Measurements from ENCODE around the gene DLX4.

The DLX4 gene

GRCh38 chr17:49987290-49987585, 18.2 kb downstream of the DLX4 start:
- no peak for DNase-seq (ENCODE audit: low read depth, low spot score)

- DNase-seq (ENCODE audit: low read depth, low spot score): no peak
These were observed 18.9 kb downstream of the DLX4 start for GRCh38 chr17:49987681-49988441.

- no peak for DNase-seq (ENCODE audit: low read depth, low spot score)
These were observed 20.5 kb downstream of the DLX4 start for GRCh38 chr17:49989518-49989880.

GRCh38 chr17:49990331-49990730, 21.3 kb downstream of the DLX4 start:
- DNase-seq (ENCODE audit: low read depth, low spot score): no peak

- DNase-seq (ENCODE audit: low read depth, low spot score): no peak
These were observed 21.9 kb downstream of the DLX4 start for GRCh38 chr17:49990921-49991320.

- no peak for DNase-seq (ENCODE audit: low read depth, low spot score)
These were observed 22.4 kb downstream of the DLX4 start for GRCh38 chr17:49991409-49991808.

- DNase-seq (ENCODE audit: low read depth, low spot score): no peak
These were observed 23.4 kb downstream of the DLX4 start for GRCh38 chr17:49992191-49992932.

- DNase-seq (ENCODE audit: low read depth, low spot score): no peak
These were observed 24.0 kb downstream of the DLX4 start for GRCh38 chr17:49992933-49993422.

GRCh38 chr17:49993423-49994060, 24.6 kb downstream of the DLX4 start:
- no peak for DNase-seq (ENCODE audit: low read depth, low spot score)

- DNase-seq (ENCODE audit: low read depth, low spot score): no peak
These were observed 25.4 kb downstream of the DLX4 start for GRCh38 chr17:49994085-49995054.

- DNase-seq (ENCODE audit: low read depth, low spot score): no peak
These were observed 26.2 kb downstream of the DLX4 start, which contains the start of gene DLX3 for GRCh38 chr17:49995055-49995738. DLX3 (minus strand) TSS chr17:49995224; CDS start chr17:49994998, 226 bp downstream.

- no peak for DNase-seq (ENCODE audit: low read depth, low spot score)
These were observed 27.1 kb downstream of the DLX4 start for GRCh38 chr17:49996121-49996494.

- no peak for DNase-seq (ENCODE audit: low read depth, low spot score)
These were observed 27.7 kb downstream of the DLX4 start for GRCh38 chr17:49996495-49997300.

GRCh38 chr17:49997301-49997650, 28.3 kb downstream of the DLX4 start:
- no peak for DNase-seq (ENCODE audit: low read depth, low spot score)

GRCh38 chr17:49997773-49998703, 29.0 kb downstream of the DLX4 start:
- DNase-seq (ENCODE audit: low read depth, low spot score): no peak

GRCh38 chr17:49998836-49999511, 30.0 kb downstream of the DLX4 start:
- no peak for DNase-seq (ENCODE audit: low read depth, low spot score)

GRCh38 chr17:50003911-50004310, 34.9 kb downstream of the DLX4 start:
- DNase-seq (ENCODE audit: low read depth, low spot score): no peak

GRCh38 chr17:50009282-50009681, 40.3 kb downstream of the DLX4 start:
- DNase-seq (ENCODE audit: low read depth, low spot score): no peak
